Measurements from ENCODE around the gene ZFR2.
"Not testable (repeated sequence)": the region's sequence is repeated elsewhere in the genome, so short reads cannot be mapped to it uniquely, and the experiment has no call there.

ZFR2 gene

GRCh38 chr19:3894959-3895358, 26.1 kb upstream of the ZFR2 start:
- not testable (repeated sequence) for H3K27ac ChIP-seq (ENCODE audit: low read length, poor library complexity, severe bottlenecking); H3K4me1 ChIP-seq (ENCODE audit: control insufficient read depth, insufficient read depth, low read depth, low read length); H3K18ac ChIP-seq (ENCODE audit: low read depth in 1 of 2, low read length in 2 of 2); DNase-seq; H3K9ac ChIP-seq (ENCODE audit: low read length); H3K4me2 ChIP-seq (ENCODE audit: low read length, poor library complexity, severe bottlenecking); H3K4ac ChIP-seq (ENCODE audit: low read depth in 1 of 2, low read length in 2 of 2); H2AK5ac ChIP-seq (ENCODE audit: low read length, severe bottlenecking); H4K91ac ChIP-seq (ENCODE audit: low read length); H2AFZ ChIP-seq (ENCODE audit: low read depth, low read length); H3K9me3 ChIP-seq (ENCODE audit: control insufficient read depth, low read length); H2BK120ac ChIP-seq (ENCODE audit: low read depth, low read length); H2BK15ac ChIP-seq (ENCODE audit: low read depth, poor library complexity, severe bottlenecking); H2BK5ac ChIP-seq (ENCODE audit: low read depth, low read length, poor library complexity, severe bottlenecking); H3K23ac ChIP-seq (ENCODE audit: low read length in 2 of 2); H3K14ac ChIP-seq (ENCODE audit: low read length in 2 of 2); H4K8ac ChIP-seq (ENCODE audit: low read length); H3K36me3 ChIP-seq (ENCODE audit: control insufficient read depth in 1 of 2, insufficient read depth in 2 of 2, low read depth in 1 of 2, low read length in 2 of 2); H3K79me1 ChIP-seq (replicated peaks; ENCODE audit: low read length, poor library complexity, severe bottlenecking); H2BK12ac ChIP-seq (ENCODE audit: low read length in 2 of 2); H3K4me3 ChIP-seq (ENCODE audit: insufficient read depth in 1 of 2, low read depth in 1 of 2, low read length in 2 of 2)
- WGBS, result 95% methylated on average over 5 of the region's 5 CpGs
- H3K27me3 ChIP-seq (ENCODE audit: control insufficient read depth in 1 of 2, insufficient read depth in 1 of 2, low read length in 2 of 2), result peaks cover 0 to 25% of the 10 kb centered on the region in 2 experiments

GRCh38 chr19:3893509-3894179, 24.8 kb upstream of the ZFR2 start:
- H2BK15ac ChIP-seq (ENCODE audit: low read depth, poor library complexity, severe bottlenecking), result no peak overlapping the region
- H3K14ac ChIP-seq (ENCODE audit: low read length in 2 of 2), result no peak overlapping the region
- H3K18ac ChIP-seq (ENCODE audit: low read depth in 1 of 2, low read length in 2 of 2), result no peak overlapping the region
- no peak overlapping the region for H2BK120ac ChIP-seq (ENCODE audit: low read depth, low read length)
- no peaks in the 10 kb centered on the region for H3K36me3 ChIP-seq (ENCODE audit: control insufficient read depth in 1 of 2, insufficient read depth in 2 of 2, low read depth in 1 of 2, low read length in 2 of 2)
- H4K8ac ChIP-seq (ENCODE audit: low read length), result no peak overlapping the region
- no peak overlapping the region for H3K4me2 ChIP-seq (ENCODE audit: low read length, poor library complexity, severe bottlenecking)
- H2BK12ac ChIP-seq (ENCODE audit: low read length in 2 of 2), result no peak overlapping the region
- H3K9me3 ChIP-seq (ENCODE audit: control insufficient read depth, low read length), result no peaks in the 10 kb centered on the region
- peaks cover 0 to 20% of the 10 kb centered on the region in 2 experiments for H3K27me3 ChIP-seq (ENCODE audit: control insufficient read depth in 1 of 2, insufficient read depth in 1 of 2, low read length in 2 of 2)
- H3K79me1 ChIP-seq (replicated peaks; ENCODE audit: low read length, poor library complexity, severe bottlenecking), result no peaks in the 10 kb centered on the region
- DNase-seq, result no peak
- no peak overlapping the region for H4K91ac ChIP-seq (ENCODE audit: low read length)
- no peak overlapping the region for H2AK5ac ChIP-seq (ENCODE audit: low read length, severe bottlenecking)
- no peak overlapping the region for H3K9ac ChIP-seq (ENCODE audit: low read length)
- H3K27ac ChIP-seq (ENCODE audit: low read length, poor library complexity, severe bottlenecking), result no peak overlapping the region
- H3K4me1 ChIP-seq (ENCODE audit: control insufficient read depth, insufficient read depth, low read depth, low read length), result no peaks in the 10 kb centered on the region
- no peak overlapping the region for H3K4ac ChIP-seq (ENCODE audit: low read depth in 1 of 2, low read length in 2 of 2)
- H2BK5ac ChIP-seq (ENCODE audit: low read depth, low read length, poor library complexity, severe bottlenecking), result no peak overlapping the region
- no peak overlapping the region for H3K23ac ChIP-seq (ENCODE audit: low read length in 2 of 2)
- WGBS, result 79% methylated on average over 12 of the region's 12 CpGs
- no peak overlapping the region for H3K4me3 ChIP-seq (ENCODE audit: insufficient read depth in 1 of 2, low read depth in 1 of 2, low read length in 2 of 2)
- H2AFZ ChIP-seq (ENCODE audit: low read depth, low read length), result no peak overlapping the region

- H3K27ac ChIP-seq (ENCODE audit: low read length, poor library complexity, severe bottlenecking), result no peak overlapping the region
- WGBS, result 92% methylated on average over 17 of the region's 17 CpGs
- H3K14ac ChIP-seq (ENCODE audit: low read length in 2 of 2), result no peak overlapping the region
- H2BK5ac ChIP-seq (ENCODE audit: low read depth, low read length, poor library complexity, severe bottlenecking), result no peak overlapping the region
- H2AK5ac ChIP-seq (ENCODE audit: low read length, severe bottlenecking), result no peak overlapping the region
- no peak for DNase-seq
- H3K4me1 ChIP-seq (ENCODE audit: control insufficient read depth, insufficient read depth, low read depth, low read length), result no peaks in the 10 kb centered on the region
- no peak overlapping the region for H4K91ac ChIP-seq (ENCODE audit: low read length)
- H2BK12ac ChIP-seq (ENCODE audit: low read length in 2 of 2), result no peak overlapping the region
- H3K18ac ChIP-seq (ENCODE audit: low read depth in 1 of 2, low read length in 2 of 2), result no peak overlapping the region
- H2AFZ ChIP-seq (ENCODE audit: low read depth, low read length), result no peak overlapping the region
- no peak overlapping the region for H4K8ac ChIP-seq (ENCODE audit: low read length)
- no peaks in the 10 kb centered on the region for H3K79me1 ChIP-seq (replicated peaks; ENCODE audit: low read length, poor library complexity, severe bottlenecking)
- no peak overlapping the region for H3K4ac ChIP-seq (ENCODE audit: low read depth in 1 of 2, low read length in 2 of 2)
- H3K4me3 ChIP-seq (ENCODE audit: insufficient read depth in 1 of 2, low read depth in 1 of 2, low read length in 2 of 2), result no peak overlapping the region
- H3K9ac ChIP-seq (ENCODE audit: low read length), result no peak overlapping the region
- no peaks in the 10 kb centered on the region for H3K9me3 ChIP-seq (ENCODE audit: control insufficient read depth, low read length)
- no peaks in the 10 kb centered on the region for H3K36me3 ChIP-seq (ENCODE audit: control insufficient read depth in 1 of 2, insufficient read depth in 2 of 2, low read depth in 1 of 2, low read length in 2 of 2)
- H2BK120ac ChIP-seq (ENCODE audit: low read depth, low read length), result no peak overlapping the region
- H3K27me3 ChIP-seq (ENCODE audit: control insufficient read depth in 1 of 2, insufficient read depth in 1 of 2, low read length in 2 of 2), result peaks cover 0 to 7% of the 10 kb centered on the region in 2 experiments
- H3K4me2 ChIP-seq (ENCODE audit: low read length, poor library complexity, severe bottlenecking), result no peak overlapping the region
- H2BK15ac ChIP-seq (ENCODE audit: low read depth, poor library complexity, severe bottlenecking), result no peak overlapping the region
- no peak overlapping the region for H3K23ac ChIP-seq (ENCODE audit: low read length in 2 of 2)
Observed at GRCh38 chr19:3890591-3890990, 21.8 kb upstream of the ZFR2 start.

- H4K91ac ChIP-seq (ENCODE audit: low read length), result no peak overlapping the region
- H3K18ac ChIP-seq (ENCODE audit: low read depth in 1 of 2, low read length in 2 of 2), result no peak overlapping the region
- H2AFZ ChIP-seq (ENCODE audit: low read depth, low read length), result no peak overlapping the region
- H3K27me3 ChIP-seq (ENCODE audit: control insufficient read depth in 1 of 2, insufficient read depth in 1 of 2, low read length in 2 of 2), result peaks cover 52 to 61% of the 10 kb centered on the region in 2 experiments
- no peak overlapping the region for H3K9ac ChIP-seq (ENCODE audit: low read length)
- no peak overlapping the region for H3K4me3 ChIP-seq (ENCODE audit: insufficient read depth in 1 of 2, low read depth in 1 of 2, low read length in 2 of 2)
- H2BK120ac ChIP-seq (ENCODE audit: low read depth, low read length), result no peak overlapping the region
- no peak overlapping the region for H3K23ac ChIP-seq (ENCODE audit: low read length in 2 of 2)
- no peaks in the 10 kb centered on the region for H3K9me3 ChIP-seq (ENCODE audit: control insufficient read depth, low read length)
- H3K27ac ChIP-seq (ENCODE audit: low read length, poor library complexity, severe bottlenecking), result no peak overlapping the region
- 43% methylated on average over 6 of the region's 6 CpGs for WGBS
- no peak overlapping the region for H2AK5ac ChIP-seq (ENCODE audit: low read length, severe bottlenecking)
- peaks cover 3% of the 10 kb centered on the region for H3K4me1 ChIP-seq (ENCODE audit: control insufficient read depth, insufficient read depth, low read depth, low read length)
- no peaks in the 10 kb centered on the region for H3K79me1 ChIP-seq (replicated peaks; ENCODE audit: low read length, poor library complexity, severe bottlenecking)
- DNase-seq, result no peak
- H3K4ac ChIP-seq (ENCODE audit: low read depth in 1 of 2, low read length in 2 of 2), result no peak overlapping the region
- no peak overlapping the region for H4K8ac ChIP-seq (ENCODE audit: low read length)
- H3K36me3 ChIP-seq (ENCODE audit: control insufficient read depth in 1 of 2, insufficient read depth in 2 of 2, low read depth in 1 of 2, low read length in 2 of 2), result no peaks in the 10 kb centered on the region
- no peak overlapping the region for H2BK15ac ChIP-seq (ENCODE audit: low read depth, poor library complexity, severe bottlenecking)
- H2BK12ac ChIP-seq (ENCODE audit: low read length in 2 of 2), result no peak overlapping the region
- no peak overlapping the region for H3K14ac ChIP-seq (ENCODE audit: low read length in 2 of 2)
- no peak overlapping the region for H2BK5ac ChIP-seq (ENCODE audit: low read depth, low read length, poor library complexity, severe bottlenecking)
- no peak overlapping the region for H3K4me2 ChIP-seq (ENCODE audit: low read length, poor library complexity, severe bottlenecking)
Observed at GRCh38 chr19:3882041-3882384, 13.2 kb upstream of the ZFR2 start.

Measured in mesenchymal stem cell (in vitro differentiated cells and primary cell).